HCT116 (cell line): ENCODE results near the gene PRKN. TPM values are rescaled to one million over a fixed set of nuclear protein-coding genes. Genes with fewer than 3 reads are reported as not detected.
"Not testable (repeated sequence)": the region's sequence is repeated elsewhere in the genome, so short reads cannot be mapped to it uniquely, and the experiment has no call there.

Experiments
- ATAC-seq: fragments of 200-7000 bp; cut with Tn5 transposase; 2 replicates; pipeline ENCODE4 v1.9.1; 2020; ENCODE audit warnings: mild to moderate bottlenecking, moderate library complexity
- BruUV-seq: library from RNA; stranded (reverse); fragments of 400-500 nt; replicated peaks from 2 replicates; lab custom pipeline; 2021; lab: Mats Ljungman, UMichigan
- CTCF ChIA-PET: fragments of 300-600 bp; sonication (Branson Sonifier 250); formaldehyde crosslinking; loops from one replicate; lab custom pipeline; 2021; ENCODE audit warnings: antibody characterized with exemption; lab: Charles Lee
- POLR2A ChIA-PET: fragments of 300-600, 350-600 bp; sonication (Branson Sonifier 250); formaldehyde crosslinking; loops from one replicate; lab custom pipeline; 2021; ENCODE audit warnings: antibody characterized with exemption; lab: Charles Lee
- RAD21 ChIA-PET, 2 experiments: fragments of 300-600 bp; sonication (Branson Sonifier 250); formaldehyde crosslinking; loops; one replicate each; lab custom pipeline; 2023; ENCODE audit warnings: low total read pairs in 2 of 2; ENCODE audit not compliant: uncharacterized antibody in 2 of 2, unreplicated experiment in 2 of 2, low non-redundant PET in 1 of 2; lab: Charles Lee
- DNase-seq: peaks from one replicate; pipeline ENCODE4 v3.0.0-alpha.2; 2010; ENCODE audit warnings: low read depth, low spot score
- H2AFZ ChIP-seq: fragments of 200-600 bp; shearing (Covaris generic), sonication (generic); 2 replicates; pipeline ENCODE4 v1.6.1; 2017; ENCODE audit warnings: low read depth, mixed run types, mixed read lengths, antibody characterized with exemption, low read length; ENCODE audit not compliant: poor library complexity, severe bottlenecking
- H3K27ac ChIP-seq: 2 replicates; pipeline ENCODE4 v1.5.1; 2012; ENCODE audit warnings: low read depth, low read length
- H3K27me3 ChIP-seq: fragments of 200-600 bp; sonication (generic); 2 replicates; pipeline ENCODE4 v1.6.1; 2016; ENCODE audit warnings: mixed run types, low read length, mixed read lengths; ENCODE audit not compliant: insufficient read depth
- H3K36me3 ChIP-seq, 2 experiments: fragments of 200-500 bp in 1 of 2; fragments of 200-600 bp in 1 of 2; sonication (Bioruptor generic) in 1 of 2; sonication (generic) in 1 of 2; 2 replicates each; pipeline versions ENCODE4 v1.5.1 to v1.6.1; 2014 to 2016; ENCODE audit warnings: low read length in 2 of 2, inconsistent platforms in 1 of 2, mixed read lengths in 1 of 2, mixed run types in 1 of 2; ENCODE audit not compliant: insufficient read depth in 2 of 2, control insufficient read depth in 1 of 2
- H3K4me1 ChIP-seq, 2 experiments: fragments of 200-600 bp in 1 of 2; sonication (generic) in 1 of 2; 2 replicates each; pipeline versions ENCODE4 v1.5.1 to v1.6.1; 2012 to 2017; ENCODE audit warnings: low read length in 2 of 2, inconsistent platforms in 1 of 2, mild to moderate bottlenecking in 1 of 2, mixed read lengths in 1 of 2, mixed run types in 1 of 2, moderate library complexity in 1 of 2; ENCODE audit not compliant: insufficient read depth in 2 of 2, control insufficient read depth in 1 of 2
- H3K4me2 ChIP-seq: fragments of 200-600 bp; sonication (generic); 2 replicates; pipeline ENCODE4 v1.6.1; 2017; ENCODE audit warnings: mixed run types, low read length, mixed read lengths
- H3K4me3 ChIP-seq, 2 experiments: fragments of 200-600 bp in 1 of 2; sonication (generic) in 1 of 2; replicated peaks in 1 of 2; 2 replicates each; pipeline ENCODE4 v1.5.1; 2011 to 2016; ENCODE audit warnings: low read length in 2 of 2, control low read depth in 1 of 2, low read depth in 1 of 2, mild to moderate bottlenecking in 1 of 2, mixed read lengths in 1 of 2, mixed run types in 1 of 2
- H3K79me2 ChIP-seq: fragments of 200-600 bp; sonication (generic); 2 replicates; pipeline ENCODE4 v1.6.1; 2017; ENCODE audit warnings: mild to moderate bottlenecking, mixed run types, low read length, moderate library complexity, mixed read lengths; ENCODE audit not compliant: insufficient read depth
- H3K9ac ChIP-seq: fragments of 200-600 bp; sonication (generic); 2 replicates; pipeline ENCODE4 v1.6.1; 2016; ENCODE audit warnings: low read length, mixed read lengths
- H3K9me2 ChIP-seq: fragments of 200-600 bp; sonication (generic), shearing (Covaris generic); 2 replicates; pipeline ENCODE4 v1.6.1; 2017; ENCODE audit warnings: mixed run types, mild to moderate bottlenecking, moderate library complexity; ENCODE audit not compliant: insufficient read depth
- H3K9me3 ChIP-seq, 2 experiments: fragments of 200-500 bp in 1 of 2; fragments of 200-600 bp in 1 of 2; sonication (Bioruptor generic) in 1 of 2; sonication (generic) in 1 of 2; 2 replicates each; pipeline ENCODE4 v1.6.1; 2014 to 2017; ENCODE audit warnings: low read length in 2 of 2, mixed read lengths in 2 of 2, inconsistent platforms in 1 of 2, low read depth in 1 of 2, mild to moderate bottlenecking in 1 of 2, mixed run types in 1 of 2, moderate library complexity in 1 of 2; ENCODE audit not compliant: control insufficient read depth in 1 of 2, insufficient read depth in 1 of 2
- H4K20me1 ChIP-seq: fragments of 200-600 bp; sonication (generic), shearing (Covaris generic); 2 replicates; pipeline ENCODE4 v1.6.1; 2017; ENCODE audit warnings: mixed run types, mild to moderate bottlenecking, moderate library complexity; ENCODE audit not compliant: insufficient read depth
- EZH2phosphoT487 ChIP-seq: fragments of 200-600 bp; IDR thresholded peaks from 2 replicates; pipeline ENCODE4 v1.6.1; 2018; ENCODE audit warnings: antibody characterized with exemption, borderline replicate concordance
- JUND ChIP-seq: IDR thresholded peaks from 2 replicates; pipeline ENCODE4 v1.6.1; 2012
- POLR2AphosphoS5 ChIP-seq: IDR thresholded peaks from 2 replicates; pipeline ENCODE4 v1.6.1; 2011; ENCODE audit warnings: mild to moderate bottlenecking, low read depth, low read length, moderate library complexity
- SIN3A ChIP-seq: IDR thresholded peaks from 2 replicates; pipeline ENCODE4 v1.6.1; 2012; ENCODE audit warnings: low read depth
- YY1 ChIP-seq: IDR thresholded peaks from 2 replicates; pipeline ENCODE4 v1.6.1; 2011; ENCODE audit warnings: low read length, low read depth, moderate library complexity, mild to moderate bottlenecking; ENCODE audit not compliant: insufficient replicate concordance; ENCODE audit errors: extremely low read depth
- intact Hi-C: fragments of 100-400 bp; cut with micrococcal nuclease; formaldehyde crosslinking; loops from 2 replicates; pipeline ENCODE4 v1.10.0; 2022
- total RNA-seq: library from RNA; stranded (reverse); gene quantifications from one replicate; pipeline ENCODE4 v1.2.1, GENCODE V29; 2021; ENCODE audit not compliant: unreplicated experiment
- TF ChIP-seq, protein P1 (sequence below): IDR thresholded peaks from 2 replicates; pipeline ENCODE4 v1.6.1; 2012; ENCODE audit warnings: low read depth

The PRKN gene
- total RNA-seq, 1 experiment from 2014 or later, result 2.6 TPM

- CTCF ChIA-PET, result no interaction called here
- H4K20me1 ChIP-seq, result no peaks in the 10 kb centered on the region
- H2AFZ ChIP-seq, result no peak overlapping the region
- ATAC-seq (no peak), DNase-seq (no peak)
- H3K9me3 ChIP-seq, result 0 out of 4 replicates have a peak, but pooled peaks cover 0 to 4% of the 10 kb centered on the region in 2 experiments
- H3K36me3 ChIP-seq, result no peaks in the 10 kb centered on the region
- POLR2A ChIA-PET, result no interaction called here
- H3K4me3 ChIP-seq, result no peak overlapping the region
- TF ChIP-seq JUND (no peak), EZH2phosphoT487 (no peak), SIN3A (no peak), POLR2AphosphoS5 (no peak), YY1 (no peak)
- TF ChIP-seq, protein P1, sequence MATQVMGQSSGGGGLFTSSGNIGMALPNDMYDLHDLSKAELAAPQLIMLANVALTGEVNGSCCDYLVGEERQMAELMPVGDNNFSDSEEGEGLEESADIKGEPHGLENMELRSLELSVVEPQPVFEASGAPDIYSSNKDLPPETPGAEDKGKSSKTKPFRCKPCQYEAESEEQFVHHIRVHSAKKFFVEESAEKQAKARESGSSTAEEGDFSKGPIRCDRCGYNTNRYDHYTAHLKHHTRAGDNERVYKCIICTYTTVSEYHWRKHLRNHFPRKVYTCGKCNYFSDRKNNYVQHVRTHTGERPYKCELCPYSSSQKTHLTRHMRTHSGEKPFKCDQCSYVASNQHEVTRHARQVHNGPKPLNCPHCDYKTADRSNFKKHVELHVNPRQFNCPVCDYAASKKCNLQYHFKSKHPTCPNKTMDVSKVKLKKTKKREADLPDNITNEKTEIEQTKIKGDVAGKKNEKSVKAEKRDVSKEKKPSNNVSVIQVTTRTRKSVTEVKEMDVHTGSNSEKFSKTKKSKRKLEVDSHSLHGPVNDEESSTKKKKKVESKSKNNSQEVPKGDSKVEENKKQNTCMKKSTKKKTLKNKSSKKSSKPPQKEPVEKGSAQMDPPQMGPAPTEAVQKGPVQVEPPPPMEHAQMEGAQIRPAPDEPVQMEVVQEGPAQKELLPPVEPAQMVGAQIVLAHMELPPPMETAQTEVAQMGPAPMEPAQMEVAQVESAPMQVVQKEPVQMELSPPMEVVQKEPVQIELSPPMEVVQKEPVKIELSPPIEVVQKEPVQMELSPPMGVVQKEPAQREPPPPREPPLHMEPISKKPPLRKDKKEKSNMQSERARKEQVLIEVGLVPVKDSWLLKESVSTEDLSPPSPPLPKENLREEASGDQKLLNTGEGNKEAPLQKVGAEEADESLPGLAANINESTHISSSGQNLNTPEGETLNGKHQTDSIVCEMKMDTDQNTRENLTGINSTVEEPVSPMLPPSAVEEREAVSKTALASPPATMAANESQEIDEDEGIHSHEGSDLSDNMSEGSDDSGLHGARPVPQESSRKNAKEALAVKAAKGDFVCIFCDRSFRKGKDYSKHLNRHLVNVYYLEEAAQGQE, result no peak
- H3K4me1 ChIP-seq, result no peaks in the 10 kb centered on the region
- no TSS peak for BruUV-seq
- RAD21 ChIA-PET, result no interaction called here
- H3K9me2 ChIP-seq, result no peaks in the 10 kb centered on the region
- intact Hi-C loops, result no loop called here
- no peak overlapping the region for H3K9ac ChIP-seq
- H3K27ac ChIP-seq, result no peak overlapping the region
- H3K27me3 ChIP-seq, result no peaks in the 10 kb centered on the region
- H3K4me2 ChIP-seq, result no peak overlapping the region
- no peaks in the 10 kb centered on the region for H3K79me2 ChIP-seq
Measured at GRCh38 chr6:162395181-162395580, 332.4 kb downstream of the PRKN start.

- H3K36me3 ChIP-seq, H3K4me3 ChIP-seq, H2AFZ ChIP-seq, H3K4me1 ChIP-seq, H3K9ac ChIP-seq, H3K79me2 ChIP-seq, RAD21 ChIA-PET, POLR2A ChIA-PET, ATAC-seq, intact Hi-C loops, H3K27me3 ChIP-seq, H3K27ac ChIP-seq, H4K20me1 ChIP-seq, H3K9me3 ChIP-seq, H3K4me2 ChIP-seq, CTCF ChIA-PET, BruUV-seq, H3K9me2 ChIP-seq, DNase-seq: not testable (repeated sequence)
Measured at GRCh38 chr6:162390961-162391811, 336.4 kb downstream of the PRKN start.
